ENCODE measurements around the gene CEACAM1.
"Not testable (repeated sequence)": the region's sequence is repeated elsewhere in the genome, so short reads cannot be mapped to it uniquely, and the experiment has no call there.

Gene CEACAM1

DNA sequence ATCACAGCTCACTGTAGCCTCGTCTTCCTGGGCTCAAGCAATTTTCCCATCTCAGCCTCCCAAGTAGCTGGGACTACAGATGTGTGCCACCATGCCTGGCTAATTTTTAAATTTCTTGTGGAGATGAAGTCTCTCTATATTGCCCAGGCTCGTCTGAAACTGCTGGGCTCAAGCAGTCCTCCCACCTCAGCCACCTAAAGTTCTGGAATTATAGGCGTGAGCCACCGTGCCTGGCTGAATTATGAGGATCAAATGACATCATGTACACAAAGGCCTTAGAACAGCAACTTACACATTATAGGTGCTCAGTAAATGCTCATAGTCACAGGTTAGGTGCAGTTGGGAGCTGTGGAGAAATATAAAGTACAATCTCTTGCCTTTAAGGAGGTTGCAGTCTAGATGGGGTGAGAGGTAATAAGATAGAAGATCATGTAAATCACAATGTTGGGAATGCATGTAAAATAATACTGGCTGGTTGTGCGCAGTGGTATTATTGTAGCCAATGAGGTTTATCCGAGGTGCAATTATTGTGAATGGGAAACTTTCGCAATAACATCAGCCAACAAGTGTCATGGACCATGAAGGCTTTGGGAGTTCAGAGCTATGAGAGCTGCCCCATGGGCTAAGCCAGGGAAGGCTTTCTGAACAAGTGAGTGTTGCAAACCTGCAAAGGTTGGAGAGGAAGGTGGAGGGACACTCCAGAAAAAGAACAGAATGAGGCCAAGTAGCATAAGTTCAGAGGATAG, 55.7 kb downstream of the CEACAM1 start:
- FAIRE-seq, result no peak

DNA sequence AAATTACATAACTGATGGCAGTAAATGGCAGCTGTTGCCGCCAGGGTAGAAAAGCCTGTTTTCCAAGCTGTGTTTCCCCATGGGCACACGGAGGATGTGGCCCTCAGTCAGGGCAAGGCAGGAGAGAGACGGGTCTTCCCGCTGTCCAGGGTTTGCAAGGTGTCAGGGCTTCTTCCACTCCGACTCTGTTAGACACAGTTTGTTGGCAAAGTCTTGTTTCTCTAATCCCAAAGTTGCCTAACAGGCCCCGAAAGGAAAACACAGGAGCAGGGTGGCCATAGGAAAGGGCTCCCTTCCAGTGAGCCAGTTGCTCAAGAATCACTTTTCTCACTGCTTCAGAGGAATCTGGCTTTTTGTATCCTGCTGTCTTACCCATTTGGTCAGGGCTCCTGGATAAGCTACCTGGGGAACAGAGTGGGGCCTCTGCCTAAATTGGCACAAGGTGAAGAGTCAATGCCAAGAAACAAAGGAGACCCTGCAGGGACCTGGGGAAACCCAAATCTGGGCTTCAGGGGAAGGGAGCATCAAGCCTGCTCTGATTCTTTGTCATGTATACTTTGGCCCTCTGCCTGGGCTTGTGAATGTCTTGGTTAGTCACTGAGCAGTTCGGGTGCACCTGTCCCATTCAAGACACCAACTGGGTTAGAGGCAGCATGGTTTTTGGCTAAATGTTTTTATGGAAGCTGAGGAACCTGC, 56.6 kb downstream of the CEACAM1 start:
- FAIRE-seq, result no peak

DNA sequence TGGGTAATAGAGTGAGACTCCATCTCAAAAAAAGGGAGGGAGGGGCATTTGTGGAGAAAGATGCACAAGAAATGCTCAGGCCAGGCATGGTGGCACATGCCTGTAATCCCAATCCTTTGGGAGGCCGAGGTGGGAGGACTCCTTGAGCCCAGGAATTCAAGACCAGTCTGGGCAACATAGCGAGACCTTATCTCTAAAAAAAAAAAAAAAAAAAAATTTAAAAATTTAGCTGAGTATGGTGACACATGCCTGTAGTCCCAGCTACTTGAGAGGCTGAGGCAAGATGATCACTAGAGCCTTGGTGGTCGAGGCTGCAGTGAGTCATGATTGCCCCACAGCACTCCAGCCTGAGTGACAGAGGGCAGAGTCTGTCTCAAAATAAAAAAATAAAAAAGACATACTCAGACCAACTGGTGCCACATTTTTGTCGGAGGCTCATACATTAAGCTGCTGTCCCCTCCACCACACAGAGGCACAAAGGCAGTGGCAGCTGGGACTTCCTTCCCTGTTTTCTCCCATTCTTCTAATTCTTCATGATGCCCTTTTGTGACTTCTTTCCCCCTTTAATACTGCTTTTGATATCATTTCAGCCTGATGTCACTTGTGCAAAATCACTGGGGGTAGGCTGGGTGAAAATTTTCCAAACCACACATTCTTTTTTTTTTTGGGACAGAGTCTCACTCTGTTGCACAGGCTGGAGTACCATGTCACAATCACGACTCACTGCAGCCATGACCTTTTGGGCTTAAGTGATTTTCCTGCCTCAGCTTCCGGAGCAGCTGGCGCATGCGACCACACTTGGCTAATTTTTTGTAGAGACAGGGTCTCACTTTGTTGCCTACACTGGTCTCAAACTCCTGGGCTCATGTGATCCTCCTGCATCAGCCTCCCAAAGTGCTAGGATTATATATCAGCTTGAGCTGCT, 58.7 kb downstream of the CEACAM1 start:
- no peak for FAIRE-seq

DNA sequence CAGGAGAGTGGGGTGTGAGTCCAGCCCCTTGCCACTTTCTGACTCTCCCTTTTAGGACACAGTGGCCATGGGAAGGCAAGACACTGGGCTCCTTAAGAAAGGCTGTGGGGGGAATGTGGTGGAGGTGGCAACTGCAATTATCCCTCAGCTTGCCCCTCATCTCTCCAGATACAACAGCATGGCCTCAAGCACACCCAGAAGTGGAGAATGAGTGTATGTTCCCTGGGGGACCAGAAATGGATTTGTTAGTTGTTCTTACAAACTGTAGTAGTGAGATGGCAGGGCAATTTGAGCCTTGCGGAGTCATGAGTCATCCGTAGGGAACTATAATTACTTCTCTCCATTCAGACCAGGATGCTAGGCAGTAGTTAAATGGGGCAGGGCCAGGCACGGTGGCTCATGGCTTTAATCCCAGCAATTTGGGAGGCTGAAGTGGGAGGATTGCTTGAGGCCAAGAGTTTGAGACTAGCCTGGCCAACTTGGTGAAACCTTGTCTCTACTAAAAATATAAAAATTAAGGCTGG, 59.9 kb downstream of the CEACAM1 start:
- no peak for FAIRE-seq

DNA sequence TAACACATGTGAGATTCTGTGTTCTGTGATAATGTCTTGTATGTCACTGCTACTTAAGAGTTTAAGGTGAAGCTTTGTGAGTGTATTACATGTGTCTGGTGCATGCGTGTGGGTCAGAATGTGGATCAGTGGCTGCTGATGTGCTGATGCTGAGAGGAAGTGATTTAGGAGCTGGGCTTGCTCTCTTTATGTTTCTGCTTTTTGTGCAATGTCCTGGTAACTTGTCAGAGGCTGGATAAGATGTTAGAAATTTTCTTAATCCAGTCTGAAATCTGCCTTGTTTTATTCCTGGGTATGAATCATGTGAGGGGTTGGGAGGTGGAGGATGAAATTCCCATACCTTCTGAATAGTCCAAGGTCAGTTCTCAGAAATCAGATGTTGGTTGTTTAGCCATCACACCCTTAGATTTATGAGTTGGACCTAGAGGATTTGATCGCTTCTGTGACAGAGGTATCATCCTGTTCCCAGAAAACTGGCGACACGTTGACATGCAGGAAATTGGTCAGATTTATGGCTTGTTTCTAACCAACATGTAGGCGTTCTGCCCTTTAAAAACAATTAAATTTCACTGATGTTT, 61.0 kb downstream of the CEACAM1 start:
- FAIRE-seq, result no peak

DNA sequence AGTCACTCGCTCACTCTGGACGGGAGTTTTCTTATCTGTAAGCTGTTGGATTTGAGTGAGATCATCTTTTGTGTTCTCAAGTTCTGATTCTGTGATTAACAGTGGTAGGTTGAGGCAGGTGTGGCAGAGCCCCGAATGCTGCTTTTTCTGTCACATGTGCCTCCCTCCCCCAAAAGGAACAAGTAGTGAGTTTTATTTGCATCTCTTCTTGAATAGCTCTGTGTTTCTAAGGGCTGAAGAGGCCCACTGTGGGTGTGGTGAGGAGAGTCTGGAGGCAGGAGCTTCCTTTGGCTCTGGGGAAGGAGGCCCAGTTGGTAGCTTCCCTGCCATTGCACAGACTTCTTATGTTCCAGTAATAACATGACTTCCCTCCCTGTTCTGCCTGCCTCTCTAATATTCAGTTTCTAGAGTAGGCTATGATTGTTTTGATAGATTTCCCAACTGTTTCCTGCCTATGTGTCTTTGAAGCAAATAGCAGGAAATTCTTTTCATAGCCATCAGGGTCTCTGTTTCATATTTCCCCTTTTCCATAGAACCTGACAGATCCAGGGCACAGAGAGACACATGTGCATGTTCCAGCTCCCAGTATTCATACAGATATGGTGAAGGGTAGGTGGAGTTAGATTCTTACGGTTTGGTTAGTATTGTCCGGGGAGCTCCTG, 61.6 kb downstream of the CEACAM1 start:
- FAIRE-seq, result no peak

DNA sequence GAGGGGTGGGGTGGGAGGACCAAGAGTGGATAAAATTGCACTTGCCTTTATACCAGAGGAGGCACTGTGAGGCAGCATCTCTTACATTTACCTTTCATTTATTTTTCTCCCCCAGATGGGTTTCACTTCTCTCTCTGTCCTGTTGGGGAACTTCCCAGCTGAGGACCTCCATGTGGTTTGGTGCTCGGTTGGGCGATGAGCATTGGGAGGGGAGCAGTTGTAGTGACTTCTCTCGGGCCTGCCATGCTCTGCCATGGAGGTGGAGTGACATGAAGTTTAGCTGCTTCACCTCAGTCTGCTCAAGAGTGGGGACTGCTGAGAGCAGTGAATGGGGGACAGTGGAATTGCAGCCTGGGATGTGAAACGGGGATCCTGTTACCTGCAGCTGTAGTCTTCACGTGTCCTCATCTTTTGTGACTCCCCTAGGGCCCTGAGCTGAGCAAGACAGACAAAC, 62.4 kb downstream of the CEACAM1 start:
- FAIRE-seq, result no peak

DNA sequence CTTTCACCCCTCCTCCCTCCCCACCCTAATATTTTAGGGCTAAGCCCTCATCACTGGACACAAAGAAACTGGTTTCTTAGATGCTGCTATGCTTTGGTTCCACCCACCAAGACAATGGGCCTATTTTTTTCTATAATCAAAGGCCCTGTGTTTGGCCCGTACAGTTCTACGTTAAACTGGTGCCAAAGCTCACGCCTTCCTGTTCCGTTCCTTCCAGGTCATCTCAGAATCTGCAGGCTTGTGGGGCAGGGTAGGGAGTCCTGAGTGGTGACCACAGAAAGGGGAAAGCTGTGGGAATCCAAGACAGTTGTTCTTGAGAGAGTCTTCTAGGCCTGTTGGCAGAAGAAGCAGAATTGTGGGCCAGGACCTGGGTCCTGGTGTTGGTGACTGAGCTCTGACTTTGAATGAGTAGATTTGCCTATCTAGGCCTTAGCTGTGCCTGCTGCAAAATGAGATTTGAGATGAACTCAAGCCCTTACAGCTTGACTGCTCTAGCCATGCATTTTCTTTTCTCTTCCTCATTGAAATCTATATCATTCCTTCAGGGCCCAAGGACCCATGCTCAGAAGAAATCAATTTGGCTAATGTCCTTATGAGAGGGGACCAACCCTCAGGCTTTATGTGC, 66.5 kb downstream of the CEACAM1 start:
- FAIRE-seq, result no peak

DNA sequence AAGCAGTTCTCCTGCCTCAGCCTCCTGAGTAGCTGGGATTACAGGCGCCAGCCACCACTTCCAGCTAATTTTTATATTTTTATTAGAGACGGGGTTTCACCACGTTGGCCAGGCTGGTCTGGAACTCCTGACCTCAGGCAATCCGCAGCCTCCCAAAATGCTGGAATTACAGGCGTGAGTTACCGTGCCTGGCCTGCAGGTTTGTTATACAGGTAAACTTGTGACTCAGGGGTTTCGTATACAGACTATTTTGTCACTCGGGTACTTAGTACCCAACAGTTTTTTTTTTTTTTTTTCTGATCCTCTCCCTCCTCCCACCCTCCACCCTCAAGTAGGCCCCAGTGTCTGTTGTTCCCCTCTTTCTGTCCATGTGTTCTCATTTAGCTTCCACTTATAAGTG, 67.0 kb downstream of the CEACAM1 start:
- not testable (repeated sequence) for FAIRE-seq

DNA sequence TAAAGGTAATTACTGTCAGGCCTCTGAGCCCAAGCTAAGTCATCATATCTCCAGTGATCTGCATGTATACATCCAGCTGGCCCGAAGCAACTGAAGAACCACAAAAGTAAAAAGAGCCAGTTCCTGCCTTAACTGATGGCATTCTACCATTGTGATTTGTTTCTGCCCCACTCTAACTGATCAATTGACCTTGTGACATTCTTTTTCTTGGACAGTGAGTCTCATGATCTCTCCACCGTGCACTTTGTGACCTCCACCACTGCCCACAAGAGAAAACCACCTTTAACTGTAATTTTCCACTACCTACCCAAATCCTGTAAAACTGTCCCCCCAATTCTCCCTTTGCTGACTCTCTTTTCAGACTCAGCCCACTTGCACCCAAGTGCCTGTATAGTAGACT, 68.4 kb downstream of the CEACAM1 start:
- FAIRE-seq, result no peak
